GM12878 (cell line): ENCODE results near the gene PRPF6. TPM values are rescaled to one million over a fixed set of nuclear protein-coding genes. Genes with fewer than 3 reads are reported as not detected.
A peak's percentile ranks its signal among the peaks of the same experiment; 100 is the strongest.

ENCODE experiments used
- ATAC-seq: fragments of 200-7000 bp; cut with Tn5 transposase; 3 replicates; pipeline ENCODE4 v1.9.1; 2020; ENCODE audit warnings: mild to moderate bottlenecking, moderate library complexity
- BruUV-seq: library from RNA; stranded (reverse); fragments of 400-500 nt; replicated peaks from 2 replicates; lab custom pipeline; 2021; lab: Mats Ljungman, UMichigan
- CTCF ChIA-PET: fragments of 300-600 bp; sonication (Branson Sonifier 250); formaldehyde crosslinking; extraction: SDS; loops from one replicate; lab custom pipeline; 2021; ENCODE audit warnings: inconsistent platforms; lab: Yijun Ruan, JAX
- POLR2A ChIA-PET: fragments of 350-600 bp; formaldehyde crosslinking; extraction: SDS; loops from one replicate; lab custom pipeline; 2021; ENCODE audit warnings: inconsistent platforms; lab: Charles Lee
- RAD21 ChIA-PET: fragments of 300-600 bp; sonication (Branson Sonifier 250); formaldehyde crosslinking; loops from one replicate; lab custom pipeline; 2023; ENCODE audit warnings: antibody characterized with exemption; ENCODE audit not compliant: unreplicated experiment; lab: Charles Lee
- SMC1A ChIA-PET: fragments of 300-600 bp; sonication (Branson Sonifier 250); formaldehyde crosslinking; loops from one replicate; lab custom pipeline; 2023; ENCODE audit not compliant: unreplicated experiment, uncharacterized antibody; lab: Charles Lee
- DNase-seq: peaks from one replicate; pipeline ENCODE4 v3.0.0-alpha.2; 2011; ENCODE audit warnings: low read depth, low spot score
- FAIRE-seq: peaks from 3 replicates; lab custom pipeline; 2011; peaks lifted over from hg19 to GRCh38; lab: Jason Lieb, UNC
- H2AFZ ChIP-seq: 2 replicates; pipeline ENCODE4 v1.6.0; 2011; ENCODE audit warnings: low read depth, low read length, control low read depth; ENCODE audit not compliant: control insufficient read depth
- H3K27ac ChIP-seq: 2 replicates; pipeline ENCODE4 v1.5.1; 2011; ENCODE audit warnings: control low read depth; ENCODE audit not compliant: control insufficient read depth, insufficient read depth
- H3K27me3 ChIP-seq, 2 experiments: replicated peaks in 1 of 2; 2 replicates each; pipeline versions ENCODE4 v1.6.0 to v1.6.1; 2011; ENCODE audit warnings: low read length in 1 of 2; ENCODE audit not compliant: control insufficient read depth in 2 of 2, insufficient read depth in 2 of 2
- H3K36me3 ChIP-seq, 2 experiments: 2 replicates each; pipeline ENCODE4 v1.5.1; 2011; ENCODE audit warnings: low read length in 1 of 2; ENCODE audit not compliant: control insufficient read depth in 2 of 2, insufficient read depth in 2 of 2
- H3K4me1 ChIP-seq: 2 replicates; pipeline ENCODE4 v1.6.1; 2011; ENCODE audit warnings: mild to moderate bottlenecking, low read length, moderate library complexity, mixed read lengths; ENCODE audit not compliant: control insufficient read depth, insufficient read depth
- H3K4me2 ChIP-seq: 2 replicates; pipeline ENCODE4 v1.6.0; 2011; ENCODE audit warnings: control low read depth; ENCODE audit not compliant: control insufficient read depth, insufficient read depth
- H3K4me3 ChIP-seq: fragments of 200-600 bp; sonication (generic); 2 replicates; pipeline ENCODE4 v1.5.1; 2016
- H3K79me2 ChIP-seq: 2 replicates; pipeline ENCODE4 v1.6.0; 2011; ENCODE audit warnings: low read length; ENCODE audit not compliant: control insufficient read depth, insufficient read depth
- H3K9ac ChIP-seq: 2 replicates; pipeline ENCODE4 v1.8.0; 2011; ENCODE audit warnings: low read length, control low read depth, mixed read lengths; ENCODE audit not compliant: control insufficient read depth, insufficient read depth
- H3K9me3 ChIP-seq: replicated peaks from 3 replicates; pipeline ENCODE4 v1.5.1; 2011; ENCODE audit warnings: mild to moderate bottlenecking, low read length; ENCODE audit not compliant: control insufficient read depth, insufficient read depth
- H4K20me1 ChIP-seq: 2 replicates; pipeline ENCODE4 v1.6.0; 2011; ENCODE audit not compliant: control insufficient read depth, insufficient read depth
- CBX3 ChIP-seq: fragments of 200-600 bp; sonication (generic); IDR thresholded peaks from 2 replicates; pipeline ENCODE4 v1.6.1; 2016; ENCODE audit warnings: low read depth, borderline replicate concordance
- DPF2 ChIP-seq: fragments of 450-650 bp; IDR thresholded peaks from 2 replicates; pipeline ENCODE4 v1.6.1; 2017; ENCODE audit warnings: mild to moderate bottlenecking
- IRF4 ChIP-seq: IDR thresholded peaks from 2 replicates; pipeline ENCODE4 v1.6.1; 2011; ENCODE audit warnings: low read depth, low read length
- JUNB ChIP-seq: IDR thresholded peaks from 2 replicates; pipeline ENCODE4 v1.6.1; 2016; ENCODE audit warnings: antibody characterized with exemption, mild to moderate bottlenecking
- MTA2 ChIP-seq: fragments of 450-650 bp; IDR thresholded peaks from 2 replicates; pipeline ENCODE4 v1.6.1; 2016; ENCODE audit warnings: low read depth, mild to moderate bottlenecking, moderate library complexity
- NR2C1 ChIP-seq: fragments of 450-650 bp; IDR thresholded peaks from 2 replicates; pipeline ENCODE4 v1.6.1; 2017; ENCODE audit warnings: antibody characterized with exemption, mild to moderate bottlenecking, moderate library complexity
- SIN3A ChIP-seq: IDR thresholded peaks from 2 replicates; pipeline ENCODE4 v1.6.1; 2012; ENCODE audit warnings: low read depth, low read length, improper control_type of control experiment
- TCF3 ChIP-seq: IDR thresholded peaks from 2 replicates; pipeline ENCODE4 v1.6.1; 2012; ENCODE audit warnings: low read depth, mild to moderate bottlenecking, low read length, borderline replicate concordance; ENCODE audit not compliant: insufficient read depth
- ZSCAN29 ChIP-seq: fragments of 450-650 bp; IDR thresholded peaks from 2 replicates; pipeline ENCODE4 v1.6.1; 2017; ENCODE audit warnings: mild to moderate bottlenecking, moderate library complexity
- WGBS: methylation state at CpG from one replicate; pipeline ENCODE4 v1.1.6; 2016; ENCODE audit warnings: low lambda C conversion rate; ENCODE audit not compliant: insufficient replicate concordance, insufficient coverage; ENCODE audit errors: missing lambda C conversion rate; 5-methylcytosine and 5-hydroxymethylcytosine counted together
- in situ Hi-C: fragments of 300-500 bp; cut with MboI; formaldehyde crosslinking; loops from 9 replicates; pipeline ENCODE4 v1.14.3; 2018; ENCODE audit warnings: mixed read lengths
- intact Hi-C: fragments of 100-400 bp; cut with micrococcal nuclease; formaldehyde crosslinking; loops from one replicate; pipeline ENCODE4 v1.14.2; 2022; ENCODE audit not compliant: unreplicated experiment
- polyA plus RNA-seq, 11 experiments: library from polyadenylated mRNA; depleted of rRNA in 4 of 11; unstranded in 6 of 11; stranded (reverse) in 5 of 11; fragments of >200 nt; fragmentation: Nextera tagmentation in 4 of 11; fragmentation: Illumina TruSeq in 1 of 11; extraction: Ambion mirVana in 4 of 11; extraction: Trizol in 1 of 11; gene quantifications; 1 replicate in 1 of 11; 2 replicates in 10 of 11; pipeline versions ENCODE4 v1.2.1 to v1.2.3, GENCODE V29; 2011 to 2016; ENCODE audit warnings: inconsistent platforms in 2 of 11, missing spikeins in 2 of 11, low read depth in 1 of 11
- total RNA-seq, 4 experiments: library from RNA; depleted of rRNA in 3 of 4; stranded (reverse); fragments of >200 nt in 3 of 4; fragmentation: Illumina TruSeq in 1 of 4; extraction: Trizol in 1 of 4; gene quantifications; 2 replicates each; pipeline versions ENCODE4 v1.2.1 to v1.2.3, GENCODE V29; 2013 to 2021
- TF ChIP-seq, protein P1 (sequence below): fragments of 450-650 bp; IDR thresholded peaks from 2 replicates; pipeline ENCODE4 v1.6.1; 2017; ENCODE audit warnings: mild to moderate bottlenecking, moderate library complexity
- TF ChIP-seq, protein P2 (sequence below): fragments of 450-650 bp; IDR thresholded peaks from 2 replicates; pipeline ENCODE4 v1.6.1; 2016; ENCODE audit warnings: mild to moderate bottlenecking
- TF ChIP-seq, protein P3 (sequence below): fragments of 450-650 bp; conservative IDR thresholded peaks from 2 replicates; pipeline ENCODE4 v1.6.1; 2017; ENCODE audit warnings: mild to moderate bottlenecking, moderate library complexity

Gene PRPF6
- total and polyA plus RNA-seq, 10 of the 15 experiments (the other 5 are each of a cell fraction or from before 2014, with no cell fraction given): 5.0 to 102 (median 71.3) TPM

DNA sequence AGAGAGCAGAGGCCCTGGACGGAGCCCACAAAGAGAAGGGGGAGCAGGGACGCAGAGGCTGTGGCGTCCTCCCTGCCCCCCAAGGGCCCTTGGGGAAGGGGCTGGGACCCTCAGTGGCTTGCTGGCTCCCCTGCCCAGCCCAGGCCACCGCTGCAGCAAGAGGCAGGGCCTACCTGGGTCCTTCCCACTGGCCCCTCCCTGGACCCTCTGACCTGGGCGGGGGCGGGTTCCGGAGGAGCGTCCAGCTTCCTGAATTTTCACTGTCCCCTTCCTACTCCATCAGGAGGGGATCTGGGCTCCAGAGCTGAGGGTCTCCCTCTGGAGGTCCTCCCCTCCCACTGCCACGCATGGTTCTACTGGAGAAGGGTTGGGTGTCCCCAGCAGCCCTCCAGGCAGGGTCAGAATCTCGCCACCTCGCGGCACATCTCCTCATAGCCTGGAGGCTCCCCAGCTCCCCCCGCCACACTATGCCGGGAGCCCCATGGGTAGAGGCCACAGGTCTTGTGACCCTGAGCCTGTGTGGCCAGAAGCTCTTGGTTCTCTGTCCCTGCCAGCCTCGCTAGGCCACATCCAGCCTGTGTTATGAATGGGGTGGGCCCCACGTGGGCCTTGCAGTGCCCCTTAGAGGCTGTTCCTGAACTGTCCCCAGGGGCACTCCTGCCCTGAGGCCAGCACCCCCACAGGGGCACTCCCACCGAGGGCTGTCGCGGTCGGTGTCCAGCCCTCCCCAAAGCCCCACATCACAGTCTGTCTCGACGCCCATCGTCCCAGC lies 69.5 kb downstream of the PRPF6 start:
- SMC1A ChIA-PET: interaction anchor here (0.8 kb wide), 1 partner anchor 135 kb away, joined by 3 read pairs; no protein-coding TSS in a partner anchor
- POLR2A ChIA-PET: interaction anchor here (0.8 kb wide), 1 partner anchor 15 kb away, joined by 6 read pairs; no protein-coding TSS in a partner anchor
- no peak overlapping the region for H2AFZ ChIP-seq
- no peak overlapping the region for H3K9ac ChIP-seq
- H3K36me3 ChIP-seq: no peaks in the 10 kb centered on the region
- no peaks in the 10 kb centered on the region for H4K20me1 ChIP-seq
- BruUV-seq: no TSS peak
- no peak overlapping the region for H3K4me2 ChIP-seq
- H3K79me2 ChIP-seq: no peaks in the 10 kb centered on the region
- 65% methylated on average over 23 of the region's 23 CpGs for WGBS
- CTCF ChIA-PET: interaction anchor here (0.5 to 2.7 kb wide), 3 partner anchors 9 to 144 kb away, joined by 3 to 10 read pairs (median 5); no protein-coding TSS in a partner anchor
- peaks cover 15% of the 10 kb centered on the region for H3K4me1 ChIP-seq
- H3K27ac ChIP-seq: no peak overlapping the region
- RAD21 ChIA-PET: no interaction called here
- no peaks in the 10 kb centered on the region for H3K9me3 ChIP-seq
- H3K27me3 ChIP-seq: peaks cover 4 to 14% of the 10 kb centered on the region in 2 experiments; a peak in 3 of 4 replicates
- DNase-seq (no peak), ATAC-seq (peak; percentile 2; the same call in 1 of the 3 replicates), FAIRE-seq (no peak)
- in situ Hi-C loops (no loop called here), intact Hi-C loops (loop anchor here (10.0 kb wide), 1 partner anchor 186 kb away; the partner anchor contains the start of genes ABHD16B and TPD52L2)
- H3K4me3 ChIP-seq: no peak overlapping the region
- TF ChIP-seq TCF3: no peak
- no peak for TF ChIP-seq IRF4
- no peak for TF ChIP-seq SIN3A
- TF ChIP-seq, protein P1, sequence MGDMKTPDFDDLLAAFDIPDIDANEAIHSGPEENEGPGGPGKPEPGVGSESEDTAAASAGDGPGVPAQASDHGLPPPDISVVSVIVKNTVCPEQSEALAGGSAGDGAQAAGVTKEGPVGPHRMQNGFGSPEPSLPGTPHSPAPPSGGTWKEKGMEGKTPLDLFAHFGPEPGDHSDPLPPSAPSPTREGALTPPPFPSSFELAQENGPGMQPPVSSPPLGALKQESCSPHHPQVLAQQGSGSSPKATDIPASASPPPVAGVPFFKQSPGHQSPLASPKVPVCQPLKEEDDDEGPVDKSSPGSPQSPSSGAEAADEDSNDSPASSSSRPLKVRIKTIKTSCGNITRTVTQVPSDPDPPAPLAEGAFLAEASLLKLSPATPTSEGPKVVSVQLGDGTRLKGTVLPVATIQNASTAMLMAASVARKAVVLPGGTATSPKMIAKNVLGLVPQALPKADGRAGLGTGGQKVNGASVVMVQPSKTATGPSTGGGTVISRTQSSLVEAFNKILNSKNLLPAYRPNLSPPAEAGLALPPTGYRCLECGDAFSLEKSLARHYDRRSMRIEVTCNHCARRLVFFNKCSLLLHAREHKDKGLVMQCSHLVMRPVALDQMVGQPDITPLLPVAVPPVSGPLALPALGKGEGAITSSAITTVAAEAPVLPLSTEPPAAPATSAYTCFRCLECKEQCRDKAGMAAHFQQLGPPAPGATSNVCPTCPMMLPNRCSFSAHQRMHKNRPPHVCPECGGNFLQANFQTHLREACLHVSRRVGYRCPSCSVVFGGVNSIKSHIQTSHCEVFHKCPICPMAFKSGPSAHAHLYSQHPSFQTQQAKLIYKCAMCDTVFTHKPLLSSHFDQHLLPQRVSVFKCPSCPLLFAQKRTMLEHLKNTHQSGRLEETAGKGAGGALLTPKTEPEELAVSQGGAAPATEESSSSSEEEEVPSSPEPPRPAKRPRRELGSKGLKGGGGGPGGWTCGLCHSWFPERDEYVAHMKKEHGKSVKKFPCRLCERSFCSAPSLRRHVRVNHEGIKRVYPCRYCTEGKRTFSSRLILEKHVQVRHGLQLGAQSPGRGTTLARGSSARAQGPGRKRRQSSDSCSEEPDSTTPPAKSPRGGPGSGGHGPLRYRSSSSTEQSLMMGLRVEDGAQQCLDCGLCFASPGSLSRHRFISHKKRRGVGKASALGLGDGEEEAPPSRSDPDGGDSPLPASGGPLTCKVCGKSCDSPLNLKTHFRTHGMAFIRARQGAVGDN: no peak
- TF ChIP-seq CBX3: no peak
- 0 out of 2 replicates have a peak, but pooled peaks have one; percentile 1 for TF ChIP-seq MTA2
- TF ChIP-seq, protein P2, sequence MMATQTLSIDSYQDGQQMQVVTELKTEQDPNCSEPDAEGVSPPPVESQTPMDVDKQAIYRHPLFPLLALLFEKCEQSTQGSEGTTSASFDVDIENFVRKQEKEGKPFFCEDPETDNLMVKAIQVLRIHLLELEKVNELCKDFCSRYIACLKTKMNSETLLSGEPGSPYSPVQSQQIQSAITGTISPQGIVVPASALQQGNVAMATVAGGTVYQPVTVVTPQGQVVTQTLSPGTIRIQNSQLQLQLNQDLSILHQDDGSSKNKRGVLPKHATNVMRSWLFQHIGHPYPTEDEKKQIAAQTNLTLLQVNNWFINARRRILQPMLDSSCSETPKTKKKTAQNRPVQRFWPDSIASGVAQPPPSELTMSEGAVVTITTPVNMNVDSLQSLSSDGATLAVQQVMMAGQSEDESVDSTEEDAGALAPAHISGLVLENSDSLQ: no peak
- TF ChIP-seq DPF2: no peak
- no peak for TF ChIP-seq NR2C1
- TF ChIP-seq, protein P3, sequence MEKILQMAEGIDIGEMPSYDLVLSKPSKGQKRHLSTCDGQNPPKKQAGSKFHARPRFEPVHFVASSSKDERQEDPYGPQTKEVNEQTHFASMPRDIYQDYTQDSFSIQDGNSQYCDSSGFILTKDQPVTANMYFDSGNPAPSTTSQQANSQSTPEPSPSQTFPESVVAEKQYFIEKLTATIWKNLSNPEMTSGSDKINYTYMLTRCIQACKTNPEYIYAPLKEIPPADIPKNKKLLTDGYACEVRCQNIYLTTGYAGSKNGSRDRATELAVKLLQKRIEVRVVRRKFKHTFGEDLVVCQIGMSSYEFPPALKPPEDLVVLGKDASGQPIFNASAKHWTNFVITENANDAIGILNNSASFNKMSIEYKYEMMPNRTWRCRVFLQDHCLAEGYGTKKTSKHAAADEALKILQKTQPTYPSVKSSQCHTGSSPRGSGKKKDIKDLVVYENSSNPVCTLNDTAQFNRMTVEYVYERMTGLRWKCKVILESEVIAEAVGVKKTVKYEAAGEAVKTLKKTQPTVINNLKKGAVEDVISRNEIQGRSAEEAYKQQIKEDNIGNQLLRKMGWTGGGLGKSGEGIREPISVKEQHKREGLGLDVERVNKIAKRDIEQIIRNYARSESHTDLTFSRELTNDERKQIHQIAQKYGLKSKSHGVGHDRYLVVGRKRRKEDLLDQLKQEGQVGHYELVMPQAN: no peak
- no peak for TF ChIP-seq JUNB
- no peak for TF ChIP-seq ZSCAN29
